Kidney epithelial cell (primary cell): ENCODE data around the gene USHBP1. TPM values are rescaled to one million over a fixed set of nuclear protein-coding genes. Genes with fewer than 3 reads are reported as not detected.

Experiments used
- DNase-seq: peaks from one replicate; pipeline ENCODE4 v3.0.0-alpha.2; 2010; ENCODE audit warnings: low read depth
- H3K27me3 ChIP-seq: 2 replicates; pipeline ENCODE4 v1.6.0; 2011; ENCODE audit warnings: low read length; ENCODE audit not compliant: control insufficient read depth, insufficient read depth
- H3K36me3 ChIP-seq: 2 replicates; pipeline ENCODE4 v1.5.1; 2011; ENCODE audit warnings: low read length; ENCODE audit not compliant: control insufficient read depth, insufficient read depth
- H3K4me3 ChIP-seq: 2 replicates; pipeline ENCODE4 v1.5.1; 2011; ENCODE audit warnings: low read depth, mild to moderate bottlenecking, control low read depth, low read length
- CTCF ChIP-seq: IDR thresholded peaks from 2 replicates; pipeline ENCODE4 v1.5.1; 2011; ENCODE audit warnings: mild to moderate bottlenecking, moderate library complexity, low read length, control low read depth, inconsistent platforms; ENCODE audit not compliant: insufficient read depth, poor library complexity, severe bottlenecking
- total RNA-seq: library from RNA; depleted of rRNA; stranded (reverse); fragments of >200 nt; gene quantifications from 2 replicates; pipeline ENCODE4 v1.2.3, GENCODE V29; 2015

USHBP1 gene
- total RNA-seq, 1 donor from 2014 or later, result 0.29 TPM

DNA sequence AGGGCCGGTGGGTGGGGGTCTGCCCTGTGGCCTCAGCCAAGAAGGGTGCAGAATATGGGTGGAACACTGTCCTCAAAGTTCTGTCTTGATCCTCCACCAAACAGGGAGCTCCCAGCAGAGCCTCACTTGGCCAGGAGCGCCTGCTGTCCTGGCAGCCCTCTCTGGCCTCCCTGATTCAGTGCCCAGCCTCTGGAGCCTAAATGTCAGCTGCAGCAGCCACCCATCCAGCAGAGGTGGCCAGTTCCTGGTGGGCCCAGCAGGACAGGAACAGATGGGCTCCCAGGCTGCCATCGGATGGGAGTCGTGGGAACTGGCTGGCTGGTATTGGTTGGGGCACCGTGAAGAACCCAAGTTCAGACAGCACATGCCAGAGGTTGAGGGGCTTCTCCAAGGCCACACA lies 51.2 kb downstream of the USHBP1 start:
- no peak for TF ChIP-seq CTCF
- no peak overlapping the region for H3K4me3 ChIP-seq
- H3K36me3 ChIP-seq, result peaks cover 4% of the 10 kb centered on the region
- no peak for DNase-seq
- no peaks in the 10 kb centered on the region for H3K27me3 ChIP-seq

- DNase-seq, result no peak
- Histone ChIP-seq H3K27me3 (no peaks in the 10 kb centered on the region), H3K4me3 (no peak overlapping the region), H3K36me3 (peaks cover 2% of the 10 kb centered on the region)
- TF ChIP-seq CTCF, result no peak
These were observed 52.7 kb downstream of the USHBP1 start for GRCh38 chr19:17211547-17212446.

GRCh38 chr19:17210296-17210695 lies 54.2 kb downstream of the USHBP1 start:
- no peak overlapping the region for H3K4me3 ChIP-seq
- peaks cover 2% of the 10 kb centered on the region for H3K36me3 ChIP-seq
- no peak for TF ChIP-seq CTCF
- no peak for DNase-seq
- H3K27me3 ChIP-seq, result no peaks in the 10 kb centered on the region

DNA sequence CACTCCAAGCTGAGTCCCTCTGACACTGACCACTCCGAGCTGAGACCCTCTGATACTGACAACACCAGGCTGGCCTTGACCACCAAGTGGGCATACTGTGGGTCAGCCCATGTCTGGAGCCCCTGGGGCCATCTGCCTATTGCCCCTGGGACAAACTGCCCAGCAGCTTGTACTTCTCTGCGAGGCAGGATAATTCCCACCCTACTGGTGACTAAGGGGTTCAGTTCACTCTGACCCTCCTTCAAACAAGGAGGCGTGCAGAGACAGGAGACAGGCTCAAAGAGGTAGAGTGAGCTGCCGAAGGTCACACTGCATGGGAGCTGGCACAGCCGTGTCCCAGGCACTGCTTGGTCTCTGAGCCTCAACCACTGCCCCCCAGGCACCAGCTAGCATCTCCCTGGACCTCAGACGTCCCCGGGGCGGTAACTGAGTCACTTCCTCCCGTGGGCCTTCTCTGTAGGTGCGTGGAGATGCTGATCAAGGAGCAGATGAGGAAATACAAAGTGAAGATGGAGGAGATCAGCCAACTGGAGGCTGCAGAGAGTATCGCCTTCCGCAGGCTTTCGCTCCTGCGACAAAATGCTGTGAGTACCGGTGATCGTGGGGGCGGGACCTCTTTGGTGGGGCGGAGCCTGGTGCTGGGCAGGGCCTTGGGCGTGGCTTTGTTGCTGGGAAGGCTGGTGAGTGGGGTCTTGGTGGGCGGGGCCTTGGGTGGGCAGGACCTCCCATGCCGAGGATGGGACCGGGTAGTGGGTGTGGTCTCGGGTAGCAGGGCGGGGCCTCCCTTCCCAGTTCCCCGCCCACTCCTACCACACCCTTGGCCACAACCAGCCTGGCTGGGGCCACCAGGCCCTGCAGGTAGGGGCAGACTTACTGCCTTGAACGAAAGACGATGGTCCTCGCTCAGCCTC lies 55.2 kb downstream of the USHBP1 start:
- H3K36me3 ChIP-seq, result peaks cover 3% of the 10 kb centered on the region
- no peak for TF ChIP-seq CTCF
- no peak overlapping the region for H3K4me3 ChIP-seq
- no peaks in the 10 kb centered on the region for H3K27me3 ChIP-seq
- DNase-seq, result no peak

GRCh38 chr19:17206736-17207581 lies 57.6 kb downstream of the USHBP1 start:
- DNase-seq, result no peak
- Histone ChIP-seq H3K4me3 (no peak overlapping the region), H3K36me3 (peaks cover 2% of the 10 kb centered on the region), H3K27me3 (no peaks in the 10 kb centered on the region)
- TF ChIP-seq CTCF, result no peak
